Parathyroid adenoma (tissue), 2 donors: ENCODE data around the gene LIPG.

Experiments used
- H2AFZ ChIP-seq: fragments of 300-600 bp; sonication (generic); one replicate; pipeline ENCODE4 v1.7.0; 2017; ENCODE audit warnings: antibody characterized with exemption, mild to moderate bottlenecking
- H3K27ac ChIP-seq: fragments of 300-600 bp; sonication (generic); one replicate; pipeline ENCODE4 v1.7.0; 2017
- H3K27me3 ChIP-seq: fragments of 300-600 bp; sonication (generic); one replicate; pipeline ENCODE4 v1.7.0; 2017; ENCODE audit warnings: low read length; ENCODE audit not compliant: control insufficient read depth, insufficient read depth
- H3K36me3 ChIP-seq: fragments of 300-600 bp; sonication (generic); one replicate; pipeline ENCODE4 v1.7.0; 2017; ENCODE audit warnings: low read length; ENCODE audit not compliant: control insufficient read depth, insufficient read depth
- H3K4me1 ChIP-seq: fragments of 300-600 bp; sonication (generic); one replicate; pipeline ENCODE4 v1.7.0; 2017; ENCODE audit warnings: control low read depth
- H3K4me2 ChIP-seq: fragments of 300-600 bp; sonication (generic); one replicate; pipeline ENCODE4 v1.7.0; 2017; ENCODE audit warnings: low read length
- H3K4me3 ChIP-seq: fragments of 300-600 bp; sonication (generic); one replicate; pipeline ENCODE4 v1.7.0; 2017; ENCODE audit warnings: low read depth, low read length
- H3K79me2 ChIP-seq: fragments of 300-600 bp; sonication (generic); one replicate; pipeline ENCODE4 v1.7.0; 2017; ENCODE audit warnings: control low read depth
- H3K9ac ChIP-seq: fragments of 300-600 bp; sonication (generic); one replicate; pipeline ENCODE4 v1.7.0; 2017; ENCODE audit warnings: mild to moderate bottlenecking
- H3K9me3 ChIP-seq: fragments of 300-600 bp; sonication (generic); one replicate; pipeline ENCODE4 v1.7.0; 2017; ENCODE audit warnings: low read length; ENCODE audit not compliant: control insufficient read depth
- CTCF ChIP-seq: fragments of 300-600 bp; sonication (generic); IDR thresholded peaks from one replicate; pipeline ENCODE4 v1.7.0; 2017; ENCODE audit warnings: antibody characterized with exemption, mild to moderate bottlenecking
- donor health status: primary hyperparathyroidism.

The LIPG gene

GRCh38 chr18:49585781-49586663 is 24.2 kb downstream of the LIPG start:
- Histone ChIP-seq H3K36me3 (no peaks in the 10 kb centered on the region), H3K4me3 (no peak overlapping the region), H3K9ac (no peak overlapping the region), H3K4me2 (no peak overlapping the region), H3K9me3 (no peaks in the 10 kb centered on the region), H3K27ac (no peak overlapping the region), H2AFZ (no peak overlapping the region), H3K4me1 (peaks cover 5% of the 10 kb centered on the region), H3K27me3 (no peaks in the 10 kb centered on the region), H3K79me2 (no peaks in the 10 kb centered on the region)
- no peak for TF ChIP-seq CTCF

- Histone ChIP-seq H3K4me3 (no peak overlapping the region), H3K27ac (no peak overlapping the region), H3K36me3 (no peaks in the 10 kb centered on the region), H3K79me2 (no peaks in the 10 kb centered on the region), H2AFZ (no peak overlapping the region), H3K4me1 (no peaks in the 10 kb centered on the region), H3K27me3 (no peaks in the 10 kb centered on the region), H3K4me2 (no peak overlapping the region), H3K9me3 (no peaks in the 10 kb centered on the region), H3K9ac (no peak overlapping the region)
- TF ChIP-seq CTCF = no peak
Measured at GRCh38 chr18:49588171-49588570, 26.3 kb downstream of the LIPG start.

GRCh38 chr18:49588971-49589370 is 27.1 kb downstream of the LIPG start:
- H3K9me3 ChIP-seq = no peaks in the 10 kb centered on the region
- no peak overlapping the region for H3K4me2 ChIP-seq
- no peak overlapping the region for H3K4me3 ChIP-seq
- H3K4me1 ChIP-seq = no peaks in the 10 kb centered on the region
- no peaks in the 10 kb centered on the region for H3K27me3 ChIP-seq
- no peak for TF ChIP-seq CTCF
- H2AFZ ChIP-seq = no peak overlapping the region
- H3K36me3 ChIP-seq = no peaks in the 10 kb centered on the region
- H3K79me2 ChIP-seq = no peaks in the 10 kb centered on the region
- H3K27ac ChIP-seq = no peak overlapping the region
- H3K9ac ChIP-seq = no peak overlapping the region

GRCh38 chr18:49590608-49591007 is 28.8 kb downstream of the LIPG start:
- TF ChIP-seq CTCF = no peak
- H2AFZ ChIP-seq = no peak overlapping the region
- H3K27me3 ChIP-seq = no peaks in the 10 kb centered on the region
- no peaks in the 10 kb centered on the region for H3K36me3 ChIP-seq
- H3K9me3 ChIP-seq = no peaks in the 10 kb centered on the region
- no peak overlapping the region for H3K4me3 ChIP-seq
- H3K27ac ChIP-seq = no peak overlapping the region
- H3K4me1 ChIP-seq = no peaks in the 10 kb centered on the region
- H3K4me2 ChIP-seq = no peak overlapping the region
- no peaks in the 10 kb centered on the region for H3K79me2 ChIP-seq
- H3K9ac ChIP-seq = no peak overlapping the region

- no peaks in the 10 kb centered on the region for H3K79me2 ChIP-seq
- H3K4me2 ChIP-seq = no peak overlapping the region
- no peak overlapping the region for H3K27ac ChIP-seq
- no peaks in the 10 kb centered on the region for H3K9me3 ChIP-seq
- H3K9ac ChIP-seq = no peak overlapping the region
- no peaks in the 10 kb centered on the region for H3K36me3 ChIP-seq
- H3K4me3 ChIP-seq = no peak overlapping the region
- no peak for TF ChIP-seq CTCF
- no peaks in the 10 kb centered on the region for H3K4me1 ChIP-seq
- no peaks in the 10 kb centered on the region for H3K27me3 ChIP-seq
- no peak overlapping the region for H2AFZ ChIP-seq
Measured at GRCh38 chr18:49591271-49591670, 29.4 kb downstream of the LIPG start.
